GM12892 (cell line): Measurements from ENCODE around the gene VSIG10L.

ENCODE experiments used
- POLR2A ChIP-seq: IDR thresholded peaks from 2 replicates; pipeline ENCODE4 v1.6.1; 2011; ENCODE audit warnings: low read depth, low read length, control low read depth
- POLR2AphosphoS5 ChIP-seq: IDR thresholded peaks from 2 replicates; pipeline ENCODE4 v1.6.1; 2011; ENCODE audit warnings: low read depth, low read length, control low read depth
- TAF1 ChIP-seq: IDR thresholded peaks from 2 replicates; pipeline ENCODE4 v1.6.1; 2011; ENCODE audit warnings: low read depth, mild to moderate bottlenecking, control low read depth, low read length, borderline replicate concordance

GRCh38 chr19:51391073-51391611 is 49.2 kb upstream of the VSIG10L start:
- TF ChIP-seq POLR2A, result no peak
- TF ChIP-seq TAF1, result no peak
- no peak for TF ChIP-seq POLR2AphosphoS5
